Hematopoietic multipotent progenitor cell treated with erythropoietin and hydrocortisone succinate and interleukin-3 and kit ligand, for 8 days (in vitro differentiated cells): ENCODE results near the gene AGXT2.
"Not testable (repeated sequence)": the region's sequence is repeated elsewhere in the genome, so short reads cannot be mapped to it uniquely, and the experiment has no call there.

Experiments
- DNase-seq: peaks from one replicate; pipeline ENCODE4 v3.0.0-alpha.2; 2015

Gene AGXT2

DNA sequence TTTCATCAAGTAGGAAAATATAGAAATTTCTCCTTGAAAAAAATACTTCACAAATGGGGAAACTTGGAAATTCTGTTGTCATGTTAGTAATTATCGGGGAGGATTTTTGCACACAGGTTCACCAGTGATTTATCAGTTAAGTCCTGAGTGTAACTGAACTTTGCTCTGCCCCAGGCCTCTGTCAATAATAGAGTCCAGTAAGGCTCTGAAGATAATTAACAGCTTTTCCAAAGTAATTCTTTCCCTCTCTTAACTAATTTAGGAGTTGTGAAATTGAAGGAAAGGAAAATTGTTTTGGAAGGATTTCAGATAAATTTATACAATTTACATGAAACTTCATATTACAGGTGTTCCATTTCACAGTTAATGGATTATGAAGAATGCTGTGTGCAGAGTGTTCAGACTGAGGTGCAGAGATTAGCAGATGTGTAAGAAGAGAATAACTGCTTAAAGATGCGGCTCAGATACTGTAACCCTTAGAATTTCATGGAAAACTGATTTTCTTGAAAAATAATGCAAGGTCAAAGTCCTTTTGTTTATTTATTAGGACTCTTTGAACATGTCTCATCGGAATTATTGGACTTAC lies 2.9 kb upstream of the AGXT2 start:
- DNase-seq, result no peak

- DNase-seq, result no peak
These were observed 1.2 kb upstream of the AGXT2 start for GRCh38 chr5:35048910-35049309.

DNA sequence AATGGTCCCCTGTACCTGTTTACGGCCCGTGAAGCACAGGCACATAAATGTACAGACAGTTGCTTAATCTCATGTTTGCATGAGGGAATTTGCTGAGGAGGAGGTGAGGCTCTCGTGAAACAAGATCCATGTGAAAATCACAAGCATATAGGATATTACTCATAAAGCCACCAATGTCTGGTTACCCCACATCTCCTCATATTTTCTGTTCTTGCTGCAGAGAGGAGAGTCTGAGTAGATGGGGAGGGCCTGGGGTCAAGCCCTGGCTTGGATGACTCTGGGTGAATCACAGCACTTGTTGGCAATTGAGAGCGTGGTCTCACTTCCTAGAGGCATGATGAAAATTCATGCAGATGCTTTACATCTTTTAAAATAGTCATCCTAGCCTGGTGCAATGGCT lies 975 bp downstream of the AGXT2 start:
- DNase-seq, result no peak

- DNase-seq, result no peak
These were observed 2.5 kb downstream of the AGXT2 start for GRCh38 chr5:35045280-35045679.

DNA sequence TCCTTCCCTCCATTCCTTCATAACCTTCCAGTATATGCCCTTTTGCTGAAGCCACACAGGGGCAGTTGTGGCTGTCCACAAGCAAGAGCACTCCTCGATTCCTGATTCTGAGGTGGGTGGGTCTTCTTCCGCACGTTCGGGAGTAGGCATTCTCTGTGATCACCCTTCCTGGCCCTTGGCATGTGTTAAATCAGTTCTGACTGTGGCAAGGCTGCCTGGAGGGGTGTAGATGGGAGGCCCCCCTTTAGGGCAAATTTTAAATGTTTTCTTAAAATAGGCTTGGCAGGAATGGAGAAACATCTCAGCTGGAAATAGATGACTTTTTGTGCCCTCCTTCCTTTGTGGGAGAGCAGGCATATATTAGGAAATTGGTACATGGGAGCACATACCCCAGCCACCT lies 3.1 kb downstream of the AGXT2 start:
- no peak for DNase-seq

- DNase-seq, result no peak
These were observed 5.0 kb downstream of the AGXT2 start for GRCh38 chr5:35042781-35043180.

DNA sequence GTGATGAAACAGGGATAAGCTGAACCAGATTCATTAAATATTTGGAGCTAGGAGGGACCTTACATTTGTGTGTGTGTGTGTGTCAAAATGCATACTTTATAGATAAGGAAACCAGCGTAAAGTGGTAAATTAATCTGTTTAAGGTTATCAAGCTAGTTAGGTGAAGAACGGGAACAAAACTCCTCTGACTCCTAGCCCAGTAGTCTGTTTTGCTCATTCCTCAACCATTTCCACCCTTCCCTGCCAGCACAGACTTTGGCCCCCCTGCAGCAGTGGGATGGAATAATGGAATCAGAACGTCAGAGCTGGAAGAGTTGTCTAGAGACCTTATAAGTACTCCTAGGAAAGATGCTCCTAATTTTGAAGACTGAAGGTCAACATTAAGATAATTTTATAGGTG lies 6.5 kb downstream of the AGXT2 start:
- no peak for DNase-seq

- no peak for DNase-seq
These were observed 8.9 kb downstream of the AGXT2 start for GRCh38 chr5:35038891-35039290.

GRCh38 chr5:35036536-35036935 lies 11.2 kb downstream of the AGXT2 start:
- DNase-seq, result no peak

DNA sequence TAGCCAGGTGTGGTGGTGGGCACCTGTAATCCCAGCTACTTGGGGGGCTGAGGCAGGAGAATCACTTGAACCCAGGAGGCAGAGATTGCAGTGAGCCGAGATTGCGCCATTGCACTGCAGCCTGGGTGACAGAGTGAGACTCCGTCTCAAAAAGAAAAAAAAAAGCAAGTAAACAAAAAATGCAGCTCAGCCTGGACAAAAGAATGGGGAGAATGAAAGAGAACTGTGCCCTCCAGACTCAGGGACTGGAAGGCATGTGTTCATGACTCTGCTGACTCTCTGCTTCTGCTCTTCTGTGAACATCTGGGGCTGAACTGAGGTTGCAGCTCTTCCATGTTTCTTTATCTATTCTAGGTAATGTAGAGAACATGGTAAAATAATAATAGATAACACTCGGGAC lies 11.8 kb downstream of the AGXT2 start:
- not testable (repeated sequence) for DNase-seq

- no peak for DNase-seq
These were observed 12.5 kb downstream of the AGXT2 start for GRCh38 chr5:35035271-35035670.

- no peak for DNase-seq
These were observed 15.4 kb downstream of the AGXT2 start for GRCh38 chr5:35032356-35032755.

DNA sequence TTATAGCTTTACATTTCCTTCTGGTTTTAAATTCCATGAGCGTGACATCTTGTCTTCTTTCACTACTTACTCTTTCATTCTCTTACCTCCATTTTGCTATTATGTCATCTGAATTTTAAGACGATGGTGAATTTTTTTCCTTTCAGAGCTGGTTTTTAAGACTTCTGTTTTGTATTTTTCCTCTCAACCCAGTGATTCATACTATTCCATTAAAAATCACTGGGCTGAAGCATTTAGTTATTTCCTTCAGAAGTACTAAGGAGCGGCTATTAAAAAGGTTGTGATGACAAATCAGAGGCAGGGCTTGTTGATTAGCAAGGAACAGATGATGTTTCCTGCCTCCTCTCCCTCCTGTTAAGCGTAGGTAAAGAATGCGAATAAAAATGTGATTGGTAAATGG lies 16.5 kb downstream of the AGXT2 start:
- no peak for DNase-seq

DNA sequence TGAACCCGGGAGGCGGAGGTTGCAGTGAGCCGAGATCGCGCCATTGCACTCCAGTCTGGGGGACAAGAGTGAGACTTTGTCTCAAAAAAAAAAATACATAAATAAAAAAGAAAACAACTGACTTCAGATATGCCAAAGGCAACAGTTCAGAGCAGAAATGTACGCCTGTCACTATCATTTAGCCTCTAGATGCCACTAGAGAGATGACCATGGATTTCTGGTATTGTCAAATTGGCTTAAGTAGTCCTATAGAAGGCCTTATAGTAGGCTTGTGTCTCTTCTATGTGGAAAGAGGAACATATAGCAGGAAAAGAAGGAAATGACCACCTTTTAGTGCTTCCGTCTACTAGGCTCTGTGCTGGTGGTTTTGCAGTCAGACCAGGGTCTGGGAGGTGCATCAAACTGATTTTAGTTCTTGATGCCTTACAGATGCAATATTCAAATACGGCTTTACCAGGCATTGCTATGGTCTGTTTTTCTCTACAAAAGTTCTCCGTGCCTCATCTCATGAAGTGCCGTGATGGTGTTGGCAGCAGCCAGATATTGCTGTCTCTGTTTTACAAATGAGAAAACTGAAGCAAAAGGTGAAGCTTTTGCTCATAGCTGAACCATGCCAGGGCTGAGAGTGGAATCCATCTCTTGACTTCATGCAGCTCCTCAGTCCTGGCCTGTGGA lies 17.2 kb downstream of the AGXT2 start:
- no peak for DNase-seq

- no peak for DNase-seq
These were observed 18.4 kb downstream of the AGXT2 start for GRCh38 chr5:35029333-35029732.

DNA sequence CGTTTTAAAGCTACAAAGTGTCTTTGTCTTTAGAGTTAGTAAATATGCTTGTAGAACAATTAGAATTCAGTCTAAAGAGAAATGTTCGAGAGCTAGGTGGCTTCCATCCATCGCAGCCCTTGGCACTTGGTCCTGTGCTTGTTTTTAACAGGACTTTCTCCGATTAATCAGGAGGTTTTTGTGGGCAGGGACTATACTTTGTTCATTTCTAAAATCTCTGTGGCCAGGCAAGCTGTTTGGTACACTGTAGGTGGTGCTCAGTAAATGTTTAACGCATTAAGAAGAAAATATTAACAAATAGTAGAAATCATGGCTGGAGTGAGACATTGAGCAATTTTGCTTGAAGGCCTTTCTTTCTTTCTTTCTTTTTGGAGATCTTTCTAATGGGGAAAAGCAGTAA lies 20.8 kb downstream of the AGXT2 start:
- DNase-seq, result no peak

DNA sequence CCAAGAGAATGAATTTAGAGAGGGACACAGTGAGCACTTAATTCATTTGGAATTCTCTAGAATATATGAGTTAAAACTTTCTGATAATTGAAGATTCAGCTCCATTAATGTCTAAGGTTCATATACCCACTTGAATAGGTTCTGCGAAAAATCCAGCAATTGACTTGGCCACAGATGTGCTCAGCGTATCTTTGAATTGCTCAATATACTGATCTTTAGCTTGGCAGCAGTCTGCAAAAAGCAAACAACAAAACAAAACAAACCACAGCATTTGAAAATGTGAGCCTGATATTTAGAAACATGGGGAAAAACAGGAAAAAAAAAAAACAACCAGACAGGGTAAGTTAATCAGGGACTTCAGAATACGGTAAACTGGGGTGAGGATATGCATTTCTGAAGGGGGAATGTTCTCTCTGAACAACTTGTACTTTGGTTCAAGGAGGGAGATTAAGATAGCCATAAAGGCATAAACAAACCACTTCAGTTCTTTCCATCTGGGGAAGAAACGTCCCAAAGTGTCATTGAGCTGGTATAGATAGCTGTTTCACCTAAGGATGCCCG lies 21.4 kb downstream of the AGXT2 start:
- DNase-seq, result no peak

- no peak for DNase-seq
These were observed 22.7 kb downstream of the AGXT2 start for GRCh38 chr5:35024911-35025510.

- DNase-seq, result no peak
These were observed 24.2 kb downstream of the AGXT2 start for GRCh38 chr5:35023391-35024178.

DNA sequence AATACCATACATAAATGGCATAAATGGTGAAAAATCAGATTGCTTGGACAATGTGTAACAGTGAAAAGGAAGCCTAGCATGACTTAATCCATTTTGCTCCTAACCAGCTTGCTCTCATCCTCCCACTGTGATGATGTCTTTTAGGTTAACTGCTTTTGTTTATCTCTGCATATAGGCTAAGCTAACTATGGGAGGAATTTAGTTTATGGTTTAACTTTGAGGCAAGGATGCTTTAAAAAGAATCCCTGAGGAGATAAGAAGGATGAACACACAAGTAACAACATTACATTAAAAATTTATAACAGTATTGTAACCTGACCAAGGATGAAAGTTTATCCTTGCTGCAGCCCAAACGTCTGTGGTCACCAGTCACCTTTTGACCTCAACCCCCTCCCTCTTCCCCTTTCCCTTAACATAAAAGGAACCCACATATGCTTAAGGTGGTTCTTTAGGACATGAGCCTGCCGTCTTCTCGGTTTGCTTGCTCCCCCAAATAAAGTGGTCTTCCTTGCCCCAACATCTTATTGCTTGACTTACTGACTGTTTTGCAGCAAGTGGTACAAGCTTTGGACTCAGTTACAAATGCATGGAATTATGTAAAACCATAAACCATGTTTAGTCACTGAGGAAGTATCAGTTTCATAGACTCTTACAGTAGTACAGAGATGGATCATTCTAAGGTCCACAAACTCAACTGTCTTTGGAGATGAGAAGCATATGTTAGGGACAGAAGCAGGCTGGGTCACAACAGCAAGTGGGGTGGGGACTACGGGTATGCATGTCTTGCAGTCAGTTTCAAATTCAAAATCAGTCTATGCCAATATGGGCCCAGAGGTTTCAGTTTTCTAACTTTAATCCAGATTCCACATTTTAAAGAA lies 31.3 kb downstream of the AGXT2 start:
- no peak for DNase-seq

DNA sequence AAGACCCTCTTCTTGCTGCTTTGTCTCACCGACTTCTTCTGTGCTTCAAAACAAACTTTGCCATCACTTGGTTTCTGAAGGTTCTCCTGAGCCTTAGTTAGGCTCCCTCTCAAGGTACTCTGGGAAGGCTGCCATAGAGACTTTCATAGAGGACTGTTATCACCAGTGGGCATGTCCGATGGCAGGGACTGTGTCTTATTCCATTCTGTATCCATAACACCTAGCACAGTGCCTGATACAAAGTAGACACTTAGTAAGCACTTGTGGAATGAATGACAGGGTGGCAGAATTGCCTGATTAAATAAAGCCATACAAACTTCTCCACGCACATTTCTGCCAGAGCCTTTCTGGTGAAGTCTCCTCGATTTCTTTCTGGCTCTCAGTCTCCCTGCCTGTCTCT lies 32.7 kb downstream of the AGXT2 start:
- no peak for DNase-seq

DNA sequence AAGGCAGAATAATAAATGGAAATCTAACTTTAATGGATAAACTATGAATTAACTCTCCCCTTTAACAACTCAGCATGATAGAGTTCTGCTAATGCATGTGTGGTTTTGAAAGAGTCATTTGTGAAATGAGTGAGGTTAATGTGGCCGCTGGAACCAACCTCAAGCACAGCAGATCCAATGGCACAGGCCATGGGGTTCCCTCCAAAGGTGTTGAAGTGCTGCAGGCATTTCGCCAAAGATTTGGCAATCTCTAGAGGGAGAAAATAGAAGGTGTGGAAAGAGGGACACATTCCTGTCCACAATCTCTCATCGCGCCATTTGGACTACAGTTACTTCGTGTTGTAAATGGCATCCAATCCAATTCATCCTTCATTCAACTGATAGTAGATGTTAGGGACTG lies 35.0 kb downstream of the AGXT2 start:
- DNase-seq, result no peak

- DNase-seq, result no peak
These were observed 35.4 kb downstream of the AGXT2 start for GRCh38 chr5:35012365-35012764.
